Astrocyte (in vitro differentiated cells and primary cell): ENCODE results near the gene MEIOB. TPM values are rescaled to one million over a fixed set of nuclear protein-coding genes. Genes with fewer than 3 reads are reported as not detected.

Experiments
- DNase-seq: peaks from one replicate; pipeline ENCODE4 v3.0.0-alpha.2; 2010; ENCODE audit warnings: low read depth
- FAIRE-seq: peaks from 2 replicates; lab custom pipeline; 2011; peaks lifted over from hg19 to GRCh38; lab: Jason Lieb, UNC
- H2AFZ ChIP-seq: 2 replicates; pipeline ENCODE4 v1.6.0; 2012; ENCODE audit warnings: low read depth, low read length, inconsistent platforms
- H3K27ac ChIP-seq: 2 replicates; pipeline ENCODE4 v1.5.1; 2011; ENCODE audit warnings: low read depth, low read length, inconsistent platforms
- H3K27me3 ChIP-seq: 2 replicates; pipeline ENCODE4 v1.6.0; 2011; ENCODE audit warnings: low read length, inconsistent platforms; ENCODE audit not compliant: insufficient read depth
- H3K36me3 ChIP-seq: 2 replicates; pipeline ENCODE4 v1.5.1; 2011; ENCODE audit warnings: low read length, inconsistent platforms; ENCODE audit not compliant: insufficient read depth
- H3K4me1 ChIP-seq: 2 replicates; pipeline ENCODE4 v1.5.1; 2011; ENCODE audit warnings: low read length, inconsistent platforms; ENCODE audit not compliant: insufficient read depth
- H3K4me2 ChIP-seq: 2 replicates; pipeline ENCODE4 v1.6.0; 2012; ENCODE audit warnings: low read length, inconsistent platforms
- H3K4me3 ChIP-seq: 2 replicates; pipeline ENCODE4 v1.5.1; 2011; ENCODE audit warnings: low read depth, mild to moderate bottlenecking, low read length, inconsistent platforms; ENCODE audit not compliant: insufficient read depth
- H3K79me2 ChIP-seq: 2 replicates; pipeline ENCODE4 v1.6.0; 2012; ENCODE audit warnings: mild to moderate bottlenecking, low read length, inconsistent platforms; ENCODE audit not compliant: insufficient read depth
- H3K9ac ChIP-seq: 2 replicates; pipeline ENCODE4 v1.6.0; 2012; ENCODE audit warnings: mild to moderate bottlenecking, low read length, inconsistent platforms
- H3K9me3 ChIP-seq: 2 replicates; pipeline ENCODE4 v1.5.1; 2012; ENCODE audit warnings: low read depth, mild to moderate bottlenecking, low read length, inconsistent platforms; ENCODE audit not compliant: insufficient read depth
- H4K20me1 ChIP-seq: 2 replicates; pipeline ENCODE4 v1.6.0; 2012; ENCODE audit warnings: low read length, inconsistent platforms; ENCODE audit not compliant: insufficient read depth
- H3K27ac Mint-ChIP-seq: one replicate; pipeline ENCODE4 v1.8.0; 2021; ENCODE audit warnings: mild to moderate bottlenecking, mixed read lengths; ENCODE audit not compliant: unreplicated experiment
- H3K27me3 Mint-ChIP-seq: one replicate; pipeline ENCODE4 v1.8.0; 2021; ENCODE audit warnings: low read depth, mixed read lengths; ENCODE audit not compliant: unreplicated experiment
- H3K36me3 Mint-ChIP-seq: one replicate; pipeline ENCODE4 v1.8.0; 2021; ENCODE audit warnings: low read depth, mixed read lengths; ENCODE audit not compliant: unreplicated experiment
- H3K4me1 Mint-ChIP-seq: one replicate; pipeline ENCODE4 v1.8.0; 2021; ENCODE audit warnings: low read depth, mixed read lengths; ENCODE audit not compliant: unreplicated experiment
- H3K4me3 Mint-ChIP-seq: one replicate; pipeline ENCODE4 v1.8.0; 2021; ENCODE audit warnings: mild to moderate bottlenecking, moderate library complexity, mixed read lengths; ENCODE audit not compliant: unreplicated experiment
- H3K9me3 Mint-ChIP-seq: one replicate; pipeline ENCODE4 v1.8.0; 2021; ENCODE audit warnings: mild to moderate bottlenecking, mixed read lengths; ENCODE audit not compliant: unreplicated experiment
- CTCF ChIP-seq: IDR thresholded peaks from 2 replicates; pipeline ENCODE4 v1.5.1; 2011; ENCODE audit warnings: low read depth, mild to moderate bottlenecking, inconsistent platforms, low read length, moderate library complexity; ENCODE audit not compliant: insufficient read depth
- EZH2 ChIP-seq: IDR thresholded peaks from 2 replicates; pipeline ENCODE4 v1.6.1; 2012; ENCODE audit warnings: mild to moderate bottlenecking, low read length, inconsistent platforms; ENCODE audit not compliant: insufficient read depth
- total RNA-seq: library from RNA; stranded (reverse); gene quantifications from 2 replicates; pipeline ENCODE4 v1.2.1, GENCODE V29; 2021

MEIOB gene
- total RNA-seq, 1 donor from 2014 or later: 0.16 TPM

- no peaks in the 10 kb centered on the region for H3K4me1 ChIP-seq
- H3K27me3 Mint-ChIP-seq: peaks cover 32% of the 10 kb centered on the region
- no peak for FAIRE-seq
- H4K20me1 ChIP-seq: no peaks in the 10 kb centered on the region
- peaks cover 29% of the 10 kb centered on the region for H3K27me3 ChIP-seq
- no peaks in the 10 kb centered on the region for H3K79me2 ChIP-seq
- H3K36me3 ChIP-seq: no peaks in the 10 kb centered on the region
- no peaks in the 10 kb centered on the region for H3K9me3 ChIP-seq
- no peak overlapping the region for H3K4me3 ChIP-seq
- no peak overlapping the region for H3K4me2 ChIP-seq
- H3K9me3 Mint-ChIP-seq: no peaks in the 10 kb centered on the region
- no peaks in the 10 kb centered on the region for H3K36me3 Mint-ChIP-seq
- no peak for TF ChIP-seq EZH2
- TF ChIP-seq CTCF: no peak
- H3K9ac ChIP-seq: no peak overlapping the region
- H3K27ac ChIP-seq: no peak overlapping the region
- no peak overlapping the region for H2AFZ ChIP-seq
- no peak for DNase-seq
- H3K27ac Mint-ChIP-seq: no peak overlapping the region
- H3K4me1 Mint-ChIP-seq: no peaks in the 10 kb centered on the region
- no peak overlapping the region for H3K4me3 Mint-ChIP-seq
These were observed 6.3 kb upstream of the MEIOB start for GRCh38 chr16:1878256-1878655.

GRCh38 chr16:1877804-1878203, 5.8 kb upstream of the MEIOB start:
- no peak overlapping the region for H3K4me3 ChIP-seq
- Mint-ChIP-seq H3K27ac (no peak overlapping the region), H3K27me3 (peaks cover 32% of the 10 kb centered on the region), H3K36me3 (no peaks in the 10 kb centered on the region), H3K9me3 (no peaks in the 10 kb centered on the region), H3K4me1 (no peaks in the 10 kb centered on the region), H3K4me3 (no peak overlapping the region)
- H3K4me1 ChIP-seq: no peaks in the 10 kb centered on the region
- H2AFZ ChIP-seq: no peak overlapping the region
- no peaks in the 10 kb centered on the region for H4K20me1 ChIP-seq
- no peaks in the 10 kb centered on the region for H3K36me3 ChIP-seq
- H3K27me3 ChIP-seq: peaks cover 29% of the 10 kb centered on the region
- DNase-seq (no peak), FAIRE-seq (no peak)
- TF ChIP-seq CTCF (no peak), EZH2 (no peak)
- no peaks in the 10 kb centered on the region for H3K79me2 ChIP-seq
- H3K9ac ChIP-seq: no peak overlapping the region
- no peak overlapping the region for H3K27ac ChIP-seq
- H3K9me3 ChIP-seq: no peaks in the 10 kb centered on the region
- no peak overlapping the region for H3K4me2 ChIP-seq

GRCh38 chr16:1877089-1877488, 5.1 kb upstream of the MEIOB start:
- H4K20me1 ChIP-seq: no peaks in the 10 kb centered on the region
- H3K36me3 Mint-ChIP-seq: no peaks in the 10 kb centered on the region
- no peak overlapping the region for H3K4me3 ChIP-seq
- H3K36me3 ChIP-seq: no peaks in the 10 kb centered on the region
- DNase-seq (no peak), FAIRE-seq (no peak)
- no peak overlapping the region for H3K4me2 ChIP-seq
- no peaks in the 10 kb centered on the region for H3K4me1 ChIP-seq
- no peaks in the 10 kb centered on the region for H3K9me3 ChIP-seq
- H3K27ac ChIP-seq: no peak overlapping the region
- no peak overlapping the region for H2AFZ ChIP-seq
- peaks cover 38% of the 10 kb centered on the region for H3K27me3 Mint-ChIP-seq
- H3K4me1 Mint-ChIP-seq: no peaks in the 10 kb centered on the region
- peaks cover 4% of the 10 kb centered on the region for H3K9me3 Mint-ChIP-seq
- H3K27ac Mint-ChIP-seq: no peak overlapping the region
- peaks cover 29% of the 10 kb centered on the region for H3K27me3 ChIP-seq
- TF ChIP-seq EZH2 (no peak), CTCF (no peak)
- H3K79me2 ChIP-seq: no peaks in the 10 kb centered on the region
- no peak overlapping the region for H3K9ac ChIP-seq
- no peak overlapping the region for H3K4me3 Mint-ChIP-seq
